Right ventricle myocardium superior (tissue), 1 donor: ENCODE data around the gene HDAC2. TPM values are rescaled to one million over a fixed set of nuclear protein-coding genes. Genes with fewer than 3 reads are reported as not detected.
"Not testable (repeated sequence)": the region's sequence is repeated elsewhere in the genome, so short reads cannot be mapped to it uniquely, and the experiment has no call there.

Source experiments
- ATAC-seq: fragments of 200-7000 bp; cut with Tn5 transposase; one replicate; pipeline ENCODE4 v1.9.1; 2020; ENCODE audit warnings: mild to moderate bottlenecking; ENCODE audit not compliant: poor library complexity
- DNase-seq: peaks from one replicate; pipeline ENCODE4 v3.0.0-alpha.2; 2020
- intact Hi-C: fragments of 100-400 bp; cut with DNase I; formaldehyde crosslinking; loops from one replicate; pipeline ENCODE4 v1.11.2; 2022
- total RNA-seq: library from RNA; stranded (reverse); fragmentation: NEBNext Ultra II Directional; extraction: Animal tissue kit (Norgen Biotek cat#: 25700); gene quantifications from one replicate; pipeline ENCODE4 v1.2.1, GENCODE V29; 2021
- donor health status: DM: no; HTN: yes; CAD: no; lungs with severe emphysema.

HDAC2 gene
- total RNA-seq, 1 donor from 2014 or later: 41.0 TPM

DNA sequence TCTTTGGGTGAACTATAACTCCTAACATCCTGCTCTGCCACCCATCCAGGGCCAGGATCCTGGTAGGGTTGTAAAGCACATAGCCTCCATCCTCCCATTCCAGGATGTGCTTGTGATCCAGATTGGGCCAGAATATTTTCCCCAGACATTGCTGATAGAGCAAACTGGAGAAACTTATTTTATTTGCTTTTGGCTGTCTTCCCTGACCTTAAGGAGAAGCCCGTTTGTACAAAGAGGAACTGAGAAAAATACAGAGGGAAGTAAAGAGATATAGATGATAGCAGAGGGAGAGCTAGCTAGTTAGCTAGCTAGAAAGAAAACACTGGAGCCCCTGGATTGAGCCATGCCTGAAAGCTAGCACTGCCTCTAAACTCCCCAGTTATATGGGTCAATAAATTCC is 9.0 kb upstream of the HDAC2 start:
- ATAC-seq: peak; percentile 52
- no peak for DNase-seq
- intact Hi-C loops: no loop called here

DNA sequence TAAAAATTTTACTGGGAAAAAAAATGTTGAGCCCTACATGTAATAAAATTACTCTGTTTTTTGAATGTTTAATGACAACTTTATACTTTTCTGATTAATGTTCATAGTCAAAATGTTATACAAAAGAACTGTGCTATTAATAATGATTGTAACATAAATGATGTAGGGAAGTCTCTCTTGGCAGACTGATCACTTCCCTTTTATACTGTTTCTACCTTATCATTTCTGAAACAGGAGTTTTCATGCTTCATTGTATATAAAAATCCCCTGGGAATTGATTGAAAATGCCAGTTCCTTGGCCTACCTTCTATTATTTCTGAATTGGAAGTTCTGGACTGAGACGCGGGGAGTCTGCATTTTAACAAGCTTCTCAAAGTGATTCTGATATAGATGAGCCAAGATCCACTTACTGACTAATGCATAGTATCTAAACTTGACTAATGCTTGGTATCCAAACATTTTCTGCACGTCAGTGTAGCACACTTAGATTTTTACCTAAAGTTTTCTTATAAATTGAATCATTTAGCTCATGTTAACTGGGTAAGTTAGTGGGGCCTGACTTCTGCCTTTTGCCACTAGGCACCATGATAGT is 7.2 kb upstream of the HDAC2 start:
- intact Hi-C loops: no loop called here
- no peak for DNase-seq
- no peak for ATAC-seq

DNA sequence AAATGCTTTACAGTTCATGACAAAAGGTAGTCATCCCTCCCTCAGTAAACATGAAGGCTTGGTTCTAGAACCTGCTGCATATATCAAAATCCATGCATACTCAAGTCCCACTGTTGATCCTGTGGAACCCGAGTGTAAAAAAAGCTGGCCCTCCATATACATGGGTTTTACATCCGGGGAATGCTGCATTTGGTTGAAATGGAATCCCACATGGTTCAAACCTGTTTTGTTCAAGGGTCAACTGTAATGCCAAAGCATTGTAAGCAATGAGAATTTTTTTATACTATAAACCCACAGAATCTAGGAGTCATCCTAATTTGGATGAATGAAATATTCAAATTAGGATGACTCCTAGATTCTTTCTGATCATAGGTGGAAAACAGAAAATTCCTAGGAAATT is 5.9 kb upstream of the HDAC2 start:
- ATAC-seq: no peak
- DNase-seq: no peak
- intact Hi-C loops: no loop called here

DNA sequence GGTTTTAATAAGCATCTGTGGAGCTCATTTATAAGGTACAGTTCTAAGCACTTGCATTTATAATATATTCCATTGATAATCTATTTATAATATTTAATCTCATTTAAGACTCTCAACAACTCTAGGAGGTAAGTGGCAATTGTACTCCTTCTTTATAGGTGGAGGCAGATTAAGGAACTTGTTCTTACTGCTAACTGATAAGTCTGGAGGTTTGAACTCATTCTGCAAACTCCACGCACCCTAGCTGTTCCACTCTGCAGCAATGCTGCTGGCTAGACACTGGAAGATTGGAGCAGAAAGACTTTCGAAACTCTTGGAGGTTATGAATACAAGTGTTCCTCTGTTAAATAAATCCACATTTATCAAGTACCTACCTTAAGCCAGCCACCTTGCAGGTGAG is 793 bp upstream of the HDAC2 start:
- DNase-seq: no peak
- no peak for ATAC-seq
- intact Hi-C loops: no loop called here

- peak; percentile 64 for ATAC-seq
- peak; percentile 73 for DNase-seq
- intact Hi-C loops: no loop called here
These were observed 802 bp downstream of the HDAC2 start for GRCh38 chr6:113969888-113970804.

- ATAC-seq (no peak), DNase-seq (no peak)
- intact Hi-C loops: no loop called here
These were observed 2.5 kb downstream of the HDAC2 start for GRCh38 chr6:113968472-113968871.

DNA sequence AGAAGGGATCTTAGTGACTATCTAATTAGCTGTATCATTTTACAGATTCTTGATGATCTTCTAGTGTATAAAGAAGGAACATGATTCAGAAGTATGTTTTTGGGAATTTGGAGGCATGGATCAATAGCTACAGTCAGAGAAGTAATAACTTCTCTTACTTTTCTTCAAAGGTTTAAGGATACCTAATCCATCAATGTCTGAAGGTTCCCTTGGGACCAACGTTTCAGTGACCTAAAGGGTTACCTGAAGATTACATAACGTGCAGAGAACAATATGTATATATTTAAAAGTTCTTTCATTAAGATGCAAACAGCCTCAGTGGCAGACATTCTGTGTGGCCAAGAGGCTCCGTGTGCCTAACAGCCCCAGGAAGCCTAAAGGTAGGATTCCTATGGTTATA is 3.2 kb downstream of the HDAC2 start:
- no peak for DNase-seq
- intact Hi-C loops: no loop called here
- no peak for ATAC-seq

DNA sequence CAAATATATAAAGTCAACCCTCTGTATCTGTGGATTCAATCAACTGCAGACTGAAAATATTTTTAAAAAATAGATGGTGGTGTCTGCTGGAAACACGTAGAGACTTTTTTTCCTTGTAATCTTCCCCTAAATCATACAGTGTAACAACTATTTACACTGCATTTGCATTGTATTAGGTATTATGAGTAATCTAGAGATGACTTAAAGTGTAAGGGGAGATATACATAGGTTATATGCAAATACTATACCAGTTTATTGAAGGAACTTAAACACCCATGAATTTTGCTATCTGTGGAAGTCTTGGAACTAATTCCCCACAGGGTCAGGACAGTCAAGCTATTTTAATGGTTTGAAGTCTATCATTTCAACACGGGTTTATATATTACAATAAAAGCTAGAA is 10.2 kb downstream of the HDAC2 start:
- no peak for ATAC-seq
- intact Hi-C loops: no loop called here
- no peak for DNase-seq

- ATAC-seq (no peak), DNase-seq (no peak)
- intact Hi-C loops: no loop called here
These were observed 11.7 kb downstream of the HDAC2 start for GRCh38 chr6:113959235-113959634.

DNA sequence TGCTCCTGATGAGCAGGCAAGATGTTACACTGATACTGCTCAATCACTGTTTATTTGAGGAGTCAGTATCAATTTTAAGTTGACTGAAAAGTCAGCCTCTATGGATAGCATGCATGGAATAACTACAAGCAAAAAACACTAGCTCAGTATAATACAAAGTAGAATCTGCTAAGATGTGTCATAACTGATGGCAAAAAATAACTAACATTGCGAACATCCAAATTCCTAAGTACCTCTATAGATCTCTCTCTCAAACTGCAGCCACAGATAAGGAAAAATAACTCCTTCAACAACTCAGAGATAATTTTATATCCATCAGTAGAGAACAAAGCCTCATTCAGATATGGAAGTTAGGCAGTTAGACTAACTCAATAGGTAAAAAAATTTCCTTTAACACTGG is 16.3 kb downstream of the HDAC2 start:
- intact Hi-C loops: no loop called here
- no peak for ATAC-seq
- DNase-seq: no peak

DNA sequence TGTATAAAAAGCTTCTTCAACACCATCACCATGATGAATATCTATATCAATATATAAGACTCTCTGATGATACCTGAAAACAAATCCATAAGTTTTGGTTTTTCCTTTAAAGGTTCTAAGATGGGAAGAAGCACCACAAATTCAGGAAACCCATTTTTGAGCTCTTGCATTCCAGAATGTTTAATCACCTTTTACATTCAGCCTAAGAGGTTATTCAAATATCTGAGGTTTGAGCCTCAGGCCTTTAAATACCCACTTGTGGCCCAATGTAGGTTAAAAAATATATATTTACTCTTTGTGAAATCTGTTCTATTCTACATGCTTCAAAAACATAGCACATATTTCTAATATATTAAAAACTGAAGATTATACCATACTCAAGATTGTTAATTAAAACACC is 17.6 kb downstream of the HDAC2 start:
- DNase-seq: no peak
- intact Hi-C loops: no loop called here
- no peak for ATAC-seq

DNA sequence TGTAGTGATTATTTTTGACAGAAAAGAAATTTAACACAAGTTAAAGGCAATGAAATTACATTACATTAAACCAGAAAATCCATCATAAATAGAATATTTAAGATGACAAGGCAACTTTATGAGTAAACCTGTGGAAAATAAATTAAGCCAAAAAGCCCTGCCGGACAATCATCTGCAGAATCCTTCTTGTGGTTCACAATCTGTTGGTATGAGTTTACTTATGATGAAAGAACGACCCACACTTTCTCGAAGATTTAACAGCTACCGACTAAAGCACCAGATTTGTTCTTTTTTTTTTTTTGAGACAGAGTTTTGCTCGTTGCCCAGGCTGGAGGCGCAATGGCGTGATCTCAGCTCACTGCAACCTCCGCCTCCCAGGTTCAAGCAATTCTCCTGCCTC is 21.4 kb downstream of the HDAC2 start:
- intact Hi-C loops: no loop called here
- no peak for DNase-seq
- ATAC-seq: no peak

DNA sequence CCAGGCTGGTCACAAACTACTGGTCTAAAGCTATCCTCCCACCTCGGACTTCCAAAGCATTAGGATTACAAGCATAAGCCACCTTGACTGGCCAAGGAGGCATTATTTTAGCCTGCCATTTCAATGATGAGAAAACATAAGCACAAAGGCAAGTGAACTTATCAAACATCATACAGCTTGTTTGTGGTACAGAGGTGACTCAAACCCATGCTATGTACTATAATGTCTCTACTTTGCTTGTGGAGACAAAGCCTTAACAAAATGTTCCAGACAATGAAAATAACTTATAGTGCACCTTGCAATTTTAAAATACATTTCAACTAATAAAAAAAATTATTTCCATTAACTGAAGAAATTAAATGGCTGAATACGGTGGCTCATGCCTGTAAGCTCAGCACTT is 26.2 kb downstream of the HDAC2 start:
- DNase-seq (no peak), ATAC-seq (no peak)
- intact Hi-C loops: no loop called here

DNA sequence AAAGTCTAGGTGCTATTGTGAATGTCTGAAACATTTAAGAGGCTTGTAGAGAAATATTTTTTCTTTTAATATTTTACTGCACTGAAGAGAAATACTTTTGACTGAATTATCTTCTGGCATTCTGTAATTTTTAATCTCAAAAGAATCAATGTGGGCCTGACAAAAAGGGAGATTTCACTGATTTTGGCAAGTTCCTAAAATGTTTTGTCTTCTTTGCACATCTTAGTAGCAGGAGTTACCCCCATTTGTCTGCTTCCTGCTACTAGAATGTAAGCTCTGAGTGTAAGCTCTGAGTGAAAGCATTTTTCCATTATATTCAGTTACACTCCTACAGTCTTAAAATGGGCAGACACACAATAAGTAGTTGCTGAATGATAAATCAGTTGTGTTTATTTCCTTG is 31.1 kb downstream of the HDAC2 start:
- intact Hi-C loops: no loop called here
- DNase-seq: no peak
- no peak for ATAC-seq

- intact Hi-C loops: no loop called here
- DNase-seq (no peak), ATAC-seq (peak; percentile 75)
These were observed 34.6 kb downstream of the HDAC2 start for GRCh38 chr6:113936093-113936934.

DNA sequence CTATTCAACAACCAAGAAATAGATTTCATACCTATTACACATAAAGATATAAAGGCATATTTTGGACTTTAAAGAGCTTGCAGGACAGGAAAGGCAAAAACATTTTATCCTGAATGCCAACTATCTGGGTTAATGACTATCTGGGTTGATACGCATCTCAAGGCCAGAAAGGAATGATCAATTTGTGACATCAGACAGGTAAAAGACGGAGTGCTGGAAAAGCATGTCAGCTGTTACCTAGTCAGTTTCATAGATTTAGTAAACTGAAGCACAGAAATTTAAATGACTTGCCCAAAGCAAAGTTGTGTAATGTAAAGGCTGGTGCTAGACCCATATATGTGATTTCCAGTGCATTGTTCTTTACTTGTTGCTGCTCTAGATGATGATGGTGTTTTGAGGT is 36.8 kb downstream of the HDAC2 start:
- intact Hi-C loops: no loop called here
- DNase-seq: no peak
- no peak for ATAC-seq

DNA sequence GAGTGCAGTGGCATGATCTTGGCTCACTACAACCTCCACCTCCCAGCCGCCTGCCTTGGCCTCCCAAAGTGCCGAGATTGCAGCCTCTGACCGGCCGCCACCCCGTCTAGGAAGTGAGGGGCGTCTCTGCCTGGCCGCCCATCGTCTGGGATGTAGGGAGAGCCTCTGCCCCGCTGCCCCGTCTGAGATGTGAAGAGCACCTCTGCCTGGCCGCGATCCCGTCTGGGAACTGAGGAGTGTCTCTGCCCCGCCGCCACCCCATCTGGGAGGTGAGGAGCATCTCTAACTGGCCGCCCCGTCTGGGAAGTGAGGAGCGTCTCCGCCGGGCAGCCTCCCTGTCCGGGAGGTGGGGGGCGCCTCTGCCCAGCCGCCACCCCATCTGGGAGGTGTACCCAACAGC is 39.0 kb downstream of the HDAC2 start:
- ATAC-seq, intact Hi-C loops, DNase-seq: not testable (repeated sequence)

DNA sequence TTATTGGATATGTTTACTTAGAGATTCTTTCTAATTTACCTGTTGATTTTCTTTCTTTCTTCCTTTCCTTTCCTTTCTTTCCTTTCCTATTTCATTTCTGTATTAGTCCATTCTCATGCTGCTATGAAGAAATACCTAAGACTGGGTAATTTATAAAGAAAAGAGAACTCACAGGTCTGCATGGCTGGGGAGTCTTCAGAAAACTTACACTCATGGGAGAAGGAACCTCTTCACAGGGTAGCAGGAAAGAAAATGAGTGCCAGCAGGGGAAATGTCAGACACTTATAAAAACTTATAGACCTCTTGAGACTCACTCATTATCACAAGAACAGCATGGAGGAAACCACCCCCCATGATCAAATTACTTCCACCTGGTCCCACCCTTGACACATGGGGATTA is 40.8 kb downstream of the HDAC2 start:
- DNase-seq (no peak), ATAC-seq (no peak)
- intact Hi-C loops: no loop called here

DNA sequence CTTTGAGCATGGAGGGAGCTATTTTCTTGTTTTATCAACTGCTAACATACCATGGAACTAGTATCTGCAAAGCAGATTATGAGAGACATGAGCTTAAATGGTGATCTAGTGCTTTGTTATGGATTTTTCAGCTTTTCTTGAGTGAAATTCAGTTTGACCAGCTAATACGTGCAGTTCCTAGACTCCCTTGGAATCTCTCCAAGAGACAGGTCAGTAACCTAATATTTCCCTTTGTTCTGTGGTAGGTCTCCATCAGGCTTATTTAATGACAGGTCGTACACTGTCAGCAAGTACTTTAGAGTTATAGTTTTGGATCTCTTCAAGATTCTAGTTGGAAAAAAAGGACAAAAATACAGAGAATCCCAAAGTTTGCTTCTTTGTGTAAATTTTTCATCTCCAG is 43.9 kb downstream of the HDAC2 start:
- DNase-seq: no peak
- ATAC-seq: no peak
- intact Hi-C loops: no loop called here

GRCh38 chr6:113925378-113925777 is 45.6 kb downstream of the HDAC2 start:
- ATAC-seq: no peak
- intact Hi-C loops: no loop called here

More at GRCh38 chr6:113925378-113925777, 45.6 kb downstream of the HDAC2 start:
- no peak for DNase-seq
